ENCODE results near the gene IGFL1. TPM values are rescaled to one million over a fixed set of nuclear protein-coding genes. Genes with fewer than 3 reads are reported as not detected.

Gene IGFL1
- total and polyA plus RNA-seq, 10 of the 15 experiments (the other 5 are each of a cell fraction or from before 2014, with no cell fraction given) = not detected

DNA sequence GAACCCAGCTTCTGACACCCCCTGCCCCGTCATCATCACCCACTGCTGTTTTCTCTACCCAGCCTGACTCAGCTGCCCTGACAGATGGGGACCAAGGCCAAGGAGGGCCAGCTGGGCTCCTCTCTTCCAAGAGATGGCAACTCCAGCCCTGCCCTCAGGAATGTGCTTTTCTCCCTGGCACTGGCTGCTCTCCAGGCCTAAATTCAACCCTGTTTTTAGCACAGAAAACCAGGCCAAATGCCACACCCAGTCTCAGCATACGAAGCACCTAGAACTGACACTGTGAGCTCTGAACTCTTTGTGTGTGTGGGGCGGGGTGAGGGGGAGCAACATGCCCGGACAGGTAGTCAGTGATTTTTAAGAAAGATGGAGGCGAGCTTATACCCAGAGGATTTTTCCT, 23.4 kb upstream of the IGFL1 start:
- intact Hi-C loops (cut with micrococcal nuclease; ENCODE audit: unreplicated experiment) = no loop called here
- TF ChIP-seq, protein P1, sequence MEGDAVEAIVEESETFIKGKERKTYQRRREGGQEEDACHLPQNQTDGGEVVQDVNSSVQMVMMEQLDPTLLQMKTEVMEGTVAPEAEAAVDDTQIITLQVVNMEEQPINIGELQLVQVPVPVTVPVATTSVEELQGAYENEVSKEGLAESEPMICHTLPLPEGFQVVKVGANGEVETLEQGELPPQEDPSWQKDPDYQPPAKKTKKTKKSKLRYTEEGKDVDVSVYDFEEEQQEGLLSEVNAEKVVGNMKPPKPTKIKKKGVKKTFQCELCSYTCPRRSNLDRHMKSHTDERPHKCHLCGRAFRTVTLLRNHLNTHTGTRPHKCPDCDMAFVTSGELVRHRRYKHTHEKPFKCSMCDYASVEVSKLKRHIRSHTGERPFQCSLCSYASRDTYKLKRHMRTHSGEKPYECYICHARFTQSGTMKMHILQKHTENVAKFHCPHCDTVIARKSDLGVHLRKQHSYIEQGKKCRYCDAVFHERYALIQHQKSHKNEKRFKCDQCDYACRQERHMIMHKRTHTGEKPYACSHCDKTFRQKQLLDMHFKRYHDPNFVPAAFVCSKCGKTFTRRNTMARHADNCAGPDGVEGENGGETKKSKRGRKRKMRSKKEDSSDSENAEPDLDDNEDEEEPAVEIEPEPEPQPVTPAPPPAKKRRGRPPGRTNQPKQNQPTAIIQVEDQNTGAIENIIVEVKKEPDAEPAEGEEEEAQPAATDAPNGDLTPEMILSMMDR (IDR thresholded peaks at IDR 0.05 in 2 of 3, conservative IDR thresholded peaks at IDR 0.05 in 1 of 3; ENCODE audit: control insufficient read depth in 2 of 3, extremely low read depth in 1 of 3, insufficient read depth in 1 of 3, low read depth in 3 of 3, low read length in 3 of 3) = no peak
- TF ChIP-seq, protein P2, sequence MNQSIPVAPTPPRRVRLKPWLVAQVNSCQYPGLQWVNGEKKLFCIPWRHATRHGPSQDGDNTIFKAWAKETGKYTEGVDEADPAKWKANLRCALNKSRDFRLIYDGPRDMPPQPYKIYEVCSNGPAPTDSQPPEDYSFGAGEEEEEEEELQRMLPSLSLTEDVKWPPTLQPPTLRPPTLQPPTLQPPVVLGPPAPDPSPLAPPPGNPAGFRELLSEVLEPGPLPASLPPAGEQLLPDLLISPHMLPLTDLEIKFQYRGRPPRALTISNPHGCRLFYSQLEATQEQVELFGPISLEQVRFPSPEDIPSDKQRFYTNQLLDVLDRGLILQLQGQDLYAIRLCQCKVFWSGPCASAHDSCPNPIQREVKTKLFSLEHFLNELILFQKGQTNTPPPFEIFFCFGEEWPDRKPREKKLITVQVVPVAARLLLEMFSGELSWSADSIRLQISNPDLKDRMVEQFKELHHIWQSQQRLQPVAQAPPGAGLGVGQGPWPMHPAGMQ (IDR thresholded peaks at IDR 0.05; ENCODE audit: borderline replicate concordance) = no peak
- TF ChIP-seq TARDBP (IDR thresholded peaks at IDR 0.05; ENCODE audit: borderline replicate concordance) (no peak), CBX3 (IDR thresholded peaks at IDR 0.05; ENCODE audit: borderline replicate concordance, low read depth) (no peak), NFXL1 (IDR thresholded peaks at IDR 0.05; ENCODE audit: borderline replicate concordance) (no peak), RAD21 (IDR thresholded peaks at IDR 0.05; ENCODE audit: insufficient read depth, low read depth, low read length) (no peak), YBX1 (IDR thresholded peaks at IDR 0.05) (no peak), ZZZ3 (IDR thresholded peaks at IDR 0.05; ENCODE audit: control insufficient read depth, insufficient read length, low read depth) (no peak), ZNF384 (IDR thresholded peaks at IDR 0.05; ENCODE audit: borderline replicate concordance, low read depth, low read length) (no peak), SIX5 (IDR thresholded peaks at IDR 0.05; ENCODE audit: low read depth, low read length, severe bottlenecking) (no peak), MTA2 (IDR thresholded peaks at IDR 0.05; ENCODE audit: low read depth) (no peak), EGR1 (IDR thresholded peaks at IDR 0.05; ENCODE audit: borderline replicate concordance in 1 of 2, low read depth in 2 of 2, low read length in 2 of 2) (no peak), EZH2 (IDR thresholded peaks at IDR 0.05; ENCODE audit: borderline replicate concordance, control insufficient read depth, low read depth, low read length) (no peak), ASH2L (IDR thresholded peaks at IDR 0.05; ENCODE audit: borderline replicate concordance, low read depth) (no peak), HDGF (IDR thresholded peaks at IDR 0.05) (no peak)
- TF ChIP-seq, protein P3, sequence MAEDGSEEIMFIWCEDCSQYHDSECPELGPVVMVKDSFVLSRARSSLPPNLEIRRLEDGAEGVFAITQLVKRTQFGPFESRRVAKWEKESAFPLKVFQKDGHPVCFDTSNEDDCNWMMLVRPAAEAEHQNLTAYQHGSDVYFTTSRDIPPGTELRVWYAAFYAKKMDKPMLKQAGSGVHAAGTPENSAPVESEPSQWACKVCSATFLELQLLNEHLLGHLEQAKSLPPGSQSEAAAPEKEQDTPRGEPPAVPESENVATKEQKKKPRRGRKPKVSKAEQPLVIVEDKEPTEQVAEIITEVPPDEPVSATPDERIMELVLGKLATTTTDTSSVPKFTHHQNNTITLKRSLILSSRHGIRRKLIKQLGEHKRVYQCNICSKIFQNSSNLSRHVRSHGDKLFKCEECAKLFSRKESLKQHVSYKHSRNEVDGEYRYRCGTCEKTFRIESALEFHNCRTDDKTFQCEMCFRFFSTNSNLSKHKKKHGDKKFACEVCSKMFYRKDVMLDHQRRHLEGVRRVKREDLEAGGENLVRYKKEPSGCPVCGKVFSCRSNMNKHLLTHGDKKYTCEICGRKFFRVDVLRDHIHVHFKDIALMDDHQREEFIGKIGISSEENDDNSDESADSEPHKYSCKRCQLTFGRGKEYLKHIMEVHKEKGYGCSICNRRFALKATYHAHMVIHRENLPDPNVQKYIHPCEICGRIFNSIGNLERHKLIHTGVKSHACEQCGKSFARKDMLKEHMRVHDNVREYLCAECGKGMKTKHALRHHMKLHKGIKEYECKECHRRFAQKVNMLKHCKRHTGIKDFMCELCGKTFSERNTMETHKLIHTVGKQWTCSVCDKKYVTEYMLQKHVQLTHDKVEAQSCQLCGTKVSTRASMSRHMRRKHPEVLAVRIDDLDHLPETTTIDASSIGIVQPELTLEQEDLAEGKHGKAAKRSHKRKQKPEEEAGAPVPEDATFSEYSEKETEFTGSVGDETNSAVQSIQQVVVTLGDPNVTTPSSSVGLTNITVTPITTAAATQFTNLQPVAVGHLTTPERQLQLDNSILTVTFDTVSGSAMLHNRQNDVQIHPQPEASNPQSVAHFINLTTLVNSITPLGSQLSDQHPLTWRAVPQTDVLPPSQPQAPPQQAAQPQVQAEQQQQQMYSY (CRISPR knock-in tag; IDR thresholded peaks at IDR 0.05) = no peak
- TF ChIP-seq, protein P4, sequence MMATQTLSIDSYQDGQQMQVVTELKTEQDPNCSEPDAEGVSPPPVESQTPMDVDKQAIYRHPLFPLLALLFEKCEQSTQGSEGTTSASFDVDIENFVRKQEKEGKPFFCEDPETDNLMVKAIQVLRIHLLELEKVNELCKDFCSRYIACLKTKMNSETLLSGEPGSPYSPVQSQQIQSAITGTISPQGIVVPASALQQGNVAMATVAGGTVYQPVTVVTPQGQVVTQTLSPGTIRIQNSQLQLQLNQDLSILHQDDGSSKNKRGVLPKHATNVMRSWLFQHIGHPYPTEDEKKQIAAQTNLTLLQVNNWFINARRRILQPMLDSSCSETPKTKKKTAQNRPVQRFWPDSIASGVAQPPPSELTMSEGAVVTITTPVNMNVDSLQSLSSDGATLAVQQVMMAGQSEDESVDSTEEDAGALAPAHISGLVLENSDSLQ (IDR thresholded peaks at IDR 0.05) = no peak

More for the DNA sequence above, 23.4 kb upstream of the IGFL1 start:
- CTCF ChIA-PET = no interaction called here
- BruUV-seq (replicated peaks) = no TSS peak
- POLR2A ChIA-PET = no interaction called here
- Histone ChIP-seq H3K9me3 (replicated peaks; ENCODE audit: control insufficient read depth, insufficient read depth, low read length) (no peaks in the 10 kb centered on the region), H4K20me1 (ENCODE audit: control insufficient read depth, insufficient read depth) (no peaks in the 10 kb centered on the region), H3K36me3 (ENCODE audit: control insufficient read depth in 2 of 2, insufficient read depth in 2 of 2, low read length in 1 of 2) (no peaks in the 10 kb centered on the region), H3K4me3 (no peak overlapping the region), H2AFZ (ENCODE audit: control insufficient read depth, low read depth, low read length) (no peak overlapping the region), H3K4me2 (ENCODE audit: control insufficient read depth, insufficient read depth) (no peak overlapping the region), H3K9ac (ENCODE audit: control insufficient read depth, insufficient read depth, low read length) (no peak overlapping the region), H3K4me1 (ENCODE audit: control insufficient read depth, insufficient read depth, low read length) (no peaks in the 10 kb centered on the region), H3K27ac (ENCODE audit: control insufficient read depth, insufficient read depth) (no peak overlapping the region), H3K27me3 (replicated peaks in 1 of 2; ENCODE audit: control insufficient read depth in 2 of 2, insufficient read depth in 2 of 2, low read length in 1 of 2) (peaks cover 0 to 2% of the 10 kb centered on the region in 2 experiments; a peak in 3 of 4 replicates), H3K79me2 (ENCODE audit: control insufficient read depth, insufficient read depth, low read length) (no peaks in the 10 kb centered on the region)
- RAD21 ChIA-PET (ENCODE audit: unreplicated experiment) = no interaction called here
- no peak for DNase-seq (ENCODE audit: low read depth, low spot score)
- SMC1A ChIA-PET (ENCODE audit: uncharacterized antibody, unreplicated experiment) = no interaction called here
- 5% methylated on average over 4 of the region's 5 CpGs for WGBS (ENCODE audit: insufficient coverage, insufficient replicate concordance, low lambda C conversion rate, missing lambda C conversion rate)
- in situ Hi-C loops (cut with MboI) = no loop called here
- no peak for FAIRE-seq
- ATAC-seq = no peak

All from GM12878 (cell line).